Measurements from ENCODE around the gene SLA2.
"Not testable (repeated sequence)": the region's sequence is repeated elsewhere in the genome, so short reads cannot be mapped to it uniquely, and the experiment has no call there.

GRCh38 chr20:36675545-36675944 lies 29.5 kb upstream of the SLA2 start:
- not testable (repeated sequence) for TF ChIP-seq CTCF (conservative IDR thresholded peaks at IDR 0.05 in 1 of 2, IDR thresholded peaks at IDR 0.05 in 1 of 2; ENCODE audit: extremely low read depth in 1 of 2, insufficient read depth in 1 of 2, low read depth in 1 of 2, low read length in 2 of 2); EZH2 (IDR thresholded peaks at IDR 0.05; ENCODE audit: borderline replicate concordance, low read length)

Measured in mammary epithelial cell (primary cell).